Stimulated activated CD4-positive, alpha-beta T cell treated with anti-CD3 and anti-CD28 coated beads, Interleukin-1b, Interleukin-23, amount 100 ng/mL, for 48 hours (primary cell): ENCODE results near the gene GMPS.
"Not testable (repeated sequence)": the region's sequence is repeated elsewhere in the genome, so short reads cannot be mapped to it uniquely, and the experiment has no call there.

Experiments used
- DNase-seq: peaks from one replicate; pipeline ENCODE4 v3.0.0-alpha.2; 2020

The GMPS gene

DNA sequence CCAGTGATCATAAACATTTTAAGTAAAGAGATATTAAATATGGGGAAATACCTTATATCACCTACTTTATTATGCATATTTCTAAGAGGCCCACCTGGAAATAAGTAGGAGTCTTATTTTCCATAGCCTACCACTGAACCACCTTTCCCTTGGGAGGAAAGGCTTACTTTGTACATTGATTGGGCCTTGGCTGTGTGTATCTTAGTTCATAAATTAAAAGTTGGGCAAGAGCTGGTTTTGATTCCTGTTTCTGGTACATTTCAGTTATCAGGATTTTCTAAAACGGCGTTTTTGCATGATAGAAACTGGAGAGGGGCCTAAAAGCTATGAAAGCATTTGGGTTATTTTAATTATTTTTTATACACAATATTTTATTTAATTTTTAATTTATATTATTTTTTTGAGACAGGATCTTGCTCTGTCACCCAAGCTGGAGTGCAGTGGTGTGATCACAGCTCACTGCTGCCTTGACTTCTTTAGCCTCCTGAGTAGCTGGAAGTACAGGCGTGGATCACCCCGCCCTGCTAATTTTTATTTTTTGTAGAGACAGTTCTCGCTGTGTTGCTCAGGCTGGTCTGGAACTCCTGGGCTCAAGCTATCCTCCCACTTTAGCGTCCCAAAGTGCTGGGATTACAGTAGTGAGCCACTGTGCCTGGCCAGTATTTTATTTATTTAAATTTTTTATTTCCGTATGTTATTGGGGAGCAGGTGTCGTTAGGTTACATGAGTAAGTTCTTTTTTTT, 2.6 kb downstream of the GMPS start:
- DNase-seq, result no peak

DNA sequence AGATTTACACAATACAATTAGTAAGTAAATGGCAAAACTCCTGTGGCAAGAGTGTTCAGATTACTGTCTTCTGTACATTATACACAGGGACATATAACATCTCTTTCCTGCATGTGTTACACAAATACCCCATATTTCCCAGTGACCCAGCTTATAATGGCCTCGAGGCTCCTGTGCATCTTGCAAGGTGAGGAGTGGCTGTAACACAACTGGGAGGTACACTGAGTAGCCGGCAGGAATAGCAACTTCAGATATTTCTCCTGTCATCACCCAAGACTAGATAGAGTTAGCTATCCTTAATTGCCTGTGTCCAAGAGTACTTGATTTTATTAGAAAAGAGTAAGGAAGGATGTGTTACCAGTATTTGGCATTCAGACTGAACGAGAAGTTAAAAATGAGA, 5.6 kb downstream of the GMPS start:
- DNase-seq, result no peak

DNA sequence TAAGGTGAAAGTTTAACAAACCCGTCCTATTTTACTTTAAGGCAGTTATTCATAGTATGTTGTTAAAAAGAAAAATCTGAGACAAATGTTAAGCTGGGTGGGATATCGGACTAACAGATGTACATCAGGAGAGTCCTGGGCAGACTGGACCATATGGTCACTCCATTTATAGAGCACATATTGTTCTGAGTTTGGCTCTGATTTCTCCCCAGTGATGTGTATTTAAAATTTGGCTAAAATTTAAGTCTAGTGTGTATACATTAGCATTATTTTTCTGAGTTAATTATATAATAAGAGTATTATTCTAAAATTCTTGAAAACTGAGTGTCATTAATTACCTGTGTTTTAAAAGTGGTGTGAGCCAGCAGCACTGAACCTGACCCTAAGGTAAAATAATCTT, 6.1 kb downstream of the GMPS start:
- no peak for DNase-seq

DNA sequence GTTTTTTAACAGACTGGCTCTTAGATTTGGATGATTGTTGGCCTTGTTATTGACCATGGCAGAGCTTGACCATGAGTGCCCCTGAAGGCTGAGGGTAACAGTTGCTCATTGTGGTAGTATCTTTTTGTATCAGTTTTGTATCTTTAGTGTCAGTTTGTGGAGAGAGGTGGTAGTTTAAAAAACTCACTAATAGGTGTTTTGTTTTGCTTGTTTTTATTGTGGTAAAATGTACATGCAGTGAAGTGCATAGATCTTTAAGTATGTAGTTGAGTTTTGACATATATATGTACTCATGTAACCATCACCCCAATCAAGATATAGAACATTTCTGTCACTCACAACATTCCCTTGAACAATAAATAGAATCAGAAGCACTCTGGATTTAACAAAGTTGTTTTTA, 9.8 kb downstream of the GMPS start:
- no peak for DNase-seq

DNA sequence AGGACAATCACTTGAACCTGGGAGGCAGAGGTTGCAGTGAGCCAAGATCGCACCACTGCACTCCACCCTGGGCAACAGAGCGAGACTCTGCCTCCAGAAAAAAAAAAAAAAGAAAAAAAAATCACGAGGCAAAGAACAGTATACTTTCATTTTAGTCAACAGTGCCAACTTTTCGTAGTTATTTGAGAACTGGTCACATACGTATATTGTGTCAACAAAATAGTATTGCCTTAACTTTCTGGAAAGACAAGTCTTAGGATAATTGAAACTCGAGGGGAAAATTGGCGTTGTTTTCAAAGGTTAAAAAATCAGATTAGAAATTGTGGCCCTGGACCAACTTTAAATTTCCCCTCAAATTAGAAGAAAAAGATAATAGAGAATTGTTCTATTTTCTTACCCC, 13.8 kb downstream of the GMPS start:
- no peak for DNase-seq

DNA sequence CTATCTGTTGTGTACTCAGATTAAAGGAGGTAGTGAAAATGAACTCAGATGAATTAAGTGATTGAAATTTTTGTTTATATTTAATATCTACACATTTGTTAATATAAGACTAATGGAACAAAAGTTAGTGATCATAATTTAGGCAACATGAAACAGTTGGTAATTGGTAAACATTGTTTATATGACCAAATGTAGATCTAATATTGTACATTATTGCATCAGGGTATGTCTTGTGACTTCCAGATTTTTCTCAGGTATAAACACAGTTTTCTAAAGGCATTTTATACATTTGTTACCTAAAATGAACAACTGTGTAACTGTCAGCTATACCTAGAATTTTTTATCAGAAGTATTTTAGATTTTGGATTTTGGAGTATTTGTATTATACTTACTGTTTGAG, 14.8 kb downstream of the GMPS start:
- no peak for DNase-seq

DNA sequence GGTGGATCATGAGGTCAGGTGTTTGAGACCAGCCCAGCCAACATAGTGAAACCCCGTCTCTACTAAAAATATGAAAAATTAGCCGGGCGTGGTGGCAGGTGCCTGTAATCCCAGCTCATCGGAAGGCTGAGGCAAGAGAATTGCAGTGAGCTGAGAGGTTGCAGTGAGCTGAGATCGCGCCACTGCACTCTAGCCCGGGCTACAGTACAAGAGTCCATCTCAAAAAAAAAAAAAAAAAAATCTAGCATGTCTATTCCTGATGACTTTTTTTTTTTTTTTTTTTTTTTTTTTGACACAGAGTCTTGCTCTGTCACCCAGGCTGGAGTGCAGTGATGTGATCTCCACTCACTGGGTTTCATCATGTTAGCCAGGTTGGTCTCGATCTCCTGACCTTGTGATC, 15.9 kb downstream of the GMPS start:
- DNase-seq, result not testable (repeated sequence)

DNA sequence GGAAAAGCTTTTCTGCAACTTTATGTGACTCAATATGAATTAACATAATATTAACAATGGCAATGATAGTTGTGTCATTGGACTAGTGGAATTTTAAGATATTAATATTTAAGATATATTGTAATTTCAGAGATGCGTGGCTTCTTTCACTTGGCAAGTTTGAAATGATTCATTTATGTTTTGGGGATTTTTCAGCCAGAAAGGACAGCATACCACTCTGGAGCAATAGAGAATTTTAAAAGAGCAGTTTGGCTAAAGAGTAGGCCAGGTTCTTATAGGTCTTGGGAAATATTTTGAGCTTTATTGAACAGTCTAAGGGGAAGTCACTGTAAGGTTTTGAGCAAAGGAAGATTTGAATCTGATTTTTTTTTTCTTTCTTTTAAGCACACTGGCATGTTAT, 16.5 kb downstream of the GMPS start:
- no peak for DNase-seq

DNA sequence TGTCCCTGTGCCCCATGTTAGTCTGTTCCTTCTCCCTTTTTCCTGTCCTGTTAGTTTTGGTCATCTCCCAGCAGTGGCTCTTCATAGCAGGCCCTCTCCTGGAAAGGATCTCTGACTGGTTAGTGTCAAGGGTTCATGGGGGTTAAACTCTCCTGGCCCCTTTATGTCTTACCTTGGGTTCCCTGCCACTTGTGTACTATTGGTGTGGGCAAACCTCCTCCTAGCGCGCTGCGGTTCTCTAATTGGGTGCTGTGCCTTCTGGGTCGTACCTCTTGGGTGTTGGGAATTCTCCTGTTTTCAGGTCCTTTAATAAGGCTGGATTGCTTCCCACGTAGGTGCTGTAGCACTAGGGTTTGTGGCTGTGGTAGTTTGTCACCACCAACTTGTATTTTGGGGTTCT, 18.8 kb downstream of the GMPS start:
- DNase-seq, result no peak

DNA sequence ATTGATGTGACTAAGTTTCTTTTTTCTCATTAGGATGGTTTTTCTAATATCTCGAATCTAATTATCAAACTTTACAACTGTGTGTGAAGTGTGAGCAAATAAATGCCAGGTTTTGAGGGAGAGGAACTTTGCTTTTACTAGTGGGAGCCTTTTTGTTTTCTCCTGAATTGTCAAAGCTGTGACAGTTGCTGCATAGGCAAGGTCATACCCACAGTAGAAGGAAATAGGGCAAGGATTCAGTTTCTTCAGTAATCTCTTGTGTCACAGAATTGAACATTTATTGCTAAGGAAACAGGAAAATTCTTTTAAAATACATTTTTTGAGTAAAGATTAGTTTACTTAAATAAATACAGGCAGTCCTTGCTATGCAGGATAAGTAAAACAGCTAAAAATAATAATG, 19.5 kb downstream of the GMPS start:
- DNase-seq, result no peak

DNA sequence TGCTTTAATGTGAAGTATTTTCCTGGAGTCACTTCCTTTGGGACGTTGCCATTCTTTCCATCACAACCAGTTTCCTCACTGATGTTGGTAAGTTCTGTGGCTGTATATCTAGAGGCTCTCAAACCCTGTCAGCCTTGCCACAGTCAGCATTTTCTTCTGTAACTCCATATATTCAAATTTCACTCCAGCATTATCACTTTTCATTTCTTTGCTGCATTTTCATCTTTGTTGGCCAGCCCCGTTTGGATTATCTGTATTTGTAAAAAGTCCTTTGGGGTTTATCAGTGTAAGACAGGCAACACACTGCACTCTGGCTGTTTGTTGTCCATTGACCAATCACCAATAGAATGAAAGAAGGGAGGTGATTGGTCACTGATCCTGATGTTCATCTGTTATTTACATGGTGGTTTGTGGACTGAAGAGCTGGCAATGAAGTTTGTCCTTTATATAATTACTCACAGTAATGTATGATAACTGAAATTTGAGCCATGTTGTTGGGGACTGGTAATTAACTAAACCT, 20.3 kb downstream of the GMPS start:
- no peak for DNase-seq

DNA sequence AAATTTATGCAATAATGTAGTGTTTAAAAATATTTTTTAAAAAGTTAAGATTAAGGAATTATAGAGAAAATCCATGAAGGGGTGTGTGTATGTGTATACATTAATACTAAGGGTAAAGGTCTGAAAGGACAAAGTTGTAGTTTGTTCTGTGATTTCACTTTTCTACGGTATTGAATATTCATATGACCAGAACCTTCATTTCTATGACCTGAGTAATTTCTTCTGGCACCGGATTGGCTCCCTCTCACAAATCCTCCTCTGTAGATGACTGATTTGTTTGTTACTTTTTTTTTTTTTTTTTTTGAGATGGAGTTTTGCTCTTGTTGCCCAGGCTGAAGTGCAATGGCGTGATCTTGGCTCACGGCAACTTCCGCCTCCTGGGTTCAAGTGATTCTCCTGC, 20.9 kb downstream of the GMPS start:
- no peak for DNase-seq

DNA sequence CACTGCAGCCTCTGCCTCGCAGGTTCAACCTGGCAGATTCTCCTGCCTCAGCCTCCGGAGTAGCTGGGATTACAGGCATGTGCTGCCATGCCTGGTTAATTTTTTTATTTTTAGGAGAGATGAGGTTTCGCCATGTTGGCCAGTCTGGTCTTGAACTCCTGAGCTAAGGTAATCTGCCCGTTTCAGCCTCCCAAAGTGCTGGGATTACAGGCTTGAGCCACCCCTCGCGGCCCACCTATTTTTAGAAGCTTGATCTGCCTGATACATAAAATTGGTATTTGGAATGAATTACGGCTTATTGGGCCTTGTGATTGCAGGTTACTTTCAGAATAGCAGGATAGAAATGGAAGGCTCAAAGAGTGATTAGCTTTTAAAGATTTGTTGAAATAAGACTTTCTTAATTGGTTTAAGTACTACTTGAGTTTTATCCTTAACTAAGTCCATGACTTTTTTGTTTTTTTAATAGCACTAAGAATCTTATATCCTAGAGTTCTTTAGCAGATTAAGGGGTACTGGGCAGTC, 25.0 kb downstream of the GMPS start:
- DNase-seq, result no peak

DNA sequence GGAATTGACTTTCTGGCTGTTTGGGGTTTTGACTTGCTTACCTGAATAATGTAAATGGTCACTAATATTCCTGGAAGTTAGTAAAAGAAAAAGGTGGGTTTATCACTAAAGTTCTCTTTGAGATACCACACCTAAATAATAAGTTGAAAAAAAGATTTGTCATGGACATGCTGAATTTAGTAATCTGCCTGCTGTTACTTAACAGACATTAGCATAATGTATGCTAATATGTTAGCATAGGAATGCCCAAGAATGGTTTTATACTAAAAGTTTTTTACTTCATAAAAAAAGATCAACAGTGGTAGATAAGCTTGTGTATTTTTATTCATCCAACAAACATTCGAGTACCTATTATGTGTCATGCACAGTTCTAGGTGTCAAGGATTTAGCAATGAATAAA, 36.5 kb downstream of the GMPS start:
- DNase-seq, result no peak

DNA sequence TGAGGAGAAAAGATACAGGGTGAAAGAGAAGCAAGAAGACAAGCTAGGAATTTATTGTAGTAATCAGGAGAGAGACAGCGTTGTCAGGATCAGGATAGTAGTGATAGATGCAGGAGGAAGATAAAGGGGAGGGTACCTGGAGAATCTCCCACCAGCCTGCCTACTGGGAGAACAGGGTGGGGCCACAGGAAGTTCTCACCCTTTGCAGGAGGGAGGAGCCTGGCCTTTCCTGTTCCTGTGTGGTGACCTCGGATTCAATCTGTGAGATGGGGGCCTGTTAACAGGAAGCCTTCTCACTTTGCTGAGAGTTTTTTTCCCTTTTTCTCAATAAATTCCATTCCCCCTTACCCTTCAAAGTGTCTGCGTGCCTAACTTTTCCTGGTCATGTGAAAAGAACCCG, 37.6 kb downstream of the GMPS start:
- no peak for DNase-seq

DNA sequence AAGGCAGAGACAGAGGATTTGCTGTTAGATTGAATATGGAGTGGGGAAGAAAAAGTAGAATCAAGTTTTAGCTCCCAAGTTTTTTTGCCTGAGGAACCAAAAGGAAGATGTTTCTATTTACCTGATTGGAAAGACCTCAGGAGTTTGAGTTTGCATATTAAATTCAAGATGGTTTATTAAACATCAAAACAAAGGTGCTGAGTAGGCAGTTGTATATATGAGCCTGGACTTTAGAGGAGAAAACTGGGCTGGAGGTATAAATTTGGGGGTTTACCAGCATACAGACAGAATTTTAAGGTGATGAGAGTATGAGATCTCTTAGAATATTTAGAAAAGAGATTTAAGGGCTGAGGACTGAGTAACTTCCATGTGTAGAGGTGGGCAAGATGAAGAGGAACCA, 38.2 kb downstream of the GMPS start:
- DNase-seq, result no peak

DNA sequence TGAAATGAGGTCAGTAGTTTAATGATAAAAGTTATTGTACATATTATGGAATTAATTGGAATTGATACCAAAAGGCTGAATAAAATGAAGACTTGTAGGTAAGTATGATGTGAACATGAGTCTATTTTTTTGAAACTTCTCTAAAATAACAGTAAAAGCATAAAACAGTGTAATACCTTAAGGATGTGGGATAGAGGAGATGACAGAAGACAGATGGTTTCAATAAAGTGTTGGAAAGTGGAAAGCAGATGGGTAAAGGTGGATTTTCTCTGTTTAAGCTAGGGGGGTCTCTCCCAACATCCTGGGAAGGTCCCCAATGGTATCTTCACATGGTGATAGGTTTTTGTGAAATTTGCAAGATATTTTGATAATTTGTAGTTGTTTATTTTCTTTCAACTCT, 41.6 kb downstream of the GMPS start:
- no peak for DNase-seq

DNA sequence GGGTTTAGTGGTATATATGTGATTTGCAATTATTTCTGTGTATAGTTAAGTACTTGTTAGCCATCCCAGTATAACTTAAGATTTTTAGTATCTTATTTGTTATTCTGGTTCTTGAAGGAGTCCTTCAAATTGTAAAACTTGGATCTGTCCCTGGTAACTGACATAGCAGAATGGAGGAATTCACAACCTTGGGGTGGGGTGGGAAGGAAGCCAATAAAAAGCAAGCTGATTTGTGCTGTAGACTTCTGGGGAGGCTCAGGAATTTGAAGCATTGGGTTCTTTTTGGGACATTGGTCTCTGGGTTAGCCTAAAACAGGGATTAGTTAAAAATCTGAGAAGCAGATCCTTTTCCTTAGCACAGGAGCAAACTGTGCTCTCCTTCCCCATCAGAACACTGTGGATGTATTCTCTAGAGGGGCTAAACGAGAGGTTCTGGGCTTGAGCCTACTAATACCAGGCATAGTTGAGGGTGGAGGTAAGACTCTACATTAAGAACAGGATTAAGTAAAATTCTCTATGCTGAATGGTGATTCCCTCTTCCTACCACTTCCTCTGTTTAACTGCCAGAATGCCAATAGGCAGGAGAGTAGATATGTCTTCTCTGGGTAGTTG, 42.2 kb downstream of the GMPS start:
- no peak for DNase-seq

DNA sequence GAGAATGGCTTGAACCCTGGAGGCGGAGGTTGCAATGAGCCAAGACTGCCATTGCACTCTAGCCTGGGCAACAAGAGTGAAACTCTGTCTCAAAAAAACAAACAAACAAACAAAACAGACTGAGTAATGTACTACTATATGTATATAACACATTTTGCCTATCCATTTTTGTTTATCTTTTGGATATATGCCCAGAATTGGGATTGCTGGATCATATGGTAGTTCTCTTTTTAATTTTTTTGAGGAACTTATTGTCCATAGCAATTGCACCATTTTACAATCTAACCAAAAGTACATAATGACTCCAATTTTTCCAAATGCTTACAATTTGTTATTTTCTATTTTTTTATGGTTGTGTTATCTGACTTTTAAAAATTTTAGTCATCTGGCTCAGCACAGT, 47.3 kb downstream of the GMPS start:
- no peak for DNase-seq

DNA sequence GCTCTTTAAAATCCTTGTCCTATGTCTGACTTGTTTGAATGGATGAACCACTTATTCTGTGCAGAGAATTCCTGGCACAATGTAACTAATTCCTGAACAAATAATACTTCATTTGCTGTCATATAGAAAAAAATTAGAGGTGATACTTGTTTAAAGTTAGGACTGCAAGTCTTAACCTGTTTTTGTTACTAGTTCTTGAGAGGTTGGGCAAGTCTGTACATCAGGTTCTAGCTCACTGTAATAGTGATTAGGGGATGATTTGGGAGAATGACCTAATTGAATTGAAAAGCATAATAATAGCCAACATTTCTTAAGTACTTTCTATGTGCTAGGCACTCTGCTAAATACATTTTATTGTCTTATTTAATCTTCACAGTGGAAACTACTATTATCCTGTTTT, 49.3 kb downstream of the GMPS start:
- DNase-seq, result no peak

DNA sequence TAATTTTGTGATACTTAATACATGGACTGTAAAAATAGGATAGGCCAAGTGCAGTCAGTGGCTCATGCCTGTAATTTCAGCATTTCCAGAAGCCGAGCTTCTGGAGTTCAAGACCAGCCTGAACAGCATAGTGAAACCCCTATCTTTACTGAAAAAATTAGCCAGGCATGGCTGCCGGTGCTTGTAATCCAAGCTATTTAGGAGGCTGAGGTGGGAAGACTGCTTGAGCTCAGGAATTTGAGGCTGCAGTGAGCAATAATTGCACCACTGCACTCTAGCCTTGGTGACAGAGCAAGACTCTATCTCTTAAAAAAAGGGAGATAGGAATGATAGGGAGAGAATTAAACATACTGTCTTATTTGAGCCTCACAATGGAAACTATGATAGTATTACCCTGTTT, 51.0 kb downstream of the GMPS start:
- no peak for DNase-seq

DNA sequence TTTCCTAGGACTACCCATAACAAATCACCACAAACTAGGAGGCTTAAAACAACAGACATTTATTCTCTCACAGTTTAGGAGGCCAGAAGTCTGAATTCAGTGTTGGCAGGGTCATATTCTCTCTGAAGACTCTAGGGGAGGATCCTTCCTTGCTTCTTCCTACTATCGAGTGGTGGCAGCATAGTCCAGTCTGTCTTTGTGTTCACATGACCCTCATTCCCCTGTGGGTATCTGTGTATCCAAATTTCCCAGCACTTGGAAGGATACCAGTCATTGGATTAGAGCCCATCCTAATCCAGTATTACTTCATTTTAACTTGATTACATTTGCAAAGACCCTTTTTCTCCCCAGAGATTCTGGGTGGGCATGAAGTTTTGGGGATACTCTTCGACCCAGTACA, 63.8 kb downstream of the GMPS start:
- DNase-seq, result no peak

DNA sequence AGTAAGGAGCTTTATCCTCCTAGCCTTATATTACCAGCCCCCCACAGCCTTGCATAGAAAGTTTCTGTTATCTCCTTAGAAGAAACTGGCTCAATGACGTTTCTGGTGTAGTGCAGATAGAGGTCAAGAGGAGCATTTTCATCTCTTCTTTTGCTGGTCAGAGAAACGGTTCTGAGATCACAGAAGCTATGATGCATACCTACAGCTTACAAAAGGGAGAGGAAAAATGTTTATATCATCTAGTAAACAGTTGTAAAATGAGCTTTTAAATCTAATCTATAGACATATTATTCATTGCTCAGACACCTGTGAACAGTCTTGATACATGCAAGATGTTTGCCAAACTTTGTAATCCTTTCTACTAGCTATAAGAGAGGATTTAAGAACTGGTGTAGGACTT, 68.0 kb downstream of the GMPS start:
- no peak for DNase-seq

DNA sequence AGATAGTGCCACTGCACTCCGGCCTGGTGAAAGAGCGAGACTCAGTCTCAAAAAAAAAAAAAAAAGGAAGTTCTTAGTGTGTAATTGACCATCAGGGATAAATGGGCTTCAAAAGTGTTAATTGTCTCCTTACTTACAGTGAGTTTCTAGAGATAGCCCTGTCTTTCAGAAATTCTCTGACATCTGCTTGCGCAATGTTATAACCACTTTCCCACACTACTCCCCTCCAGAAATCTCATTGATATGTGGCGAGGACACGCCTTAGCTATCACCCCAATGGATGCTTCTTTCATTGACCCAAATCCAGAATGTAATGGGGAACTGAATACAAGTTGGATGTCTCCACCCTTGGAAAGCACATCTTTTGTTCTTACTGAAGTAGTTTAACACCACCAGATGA, 70.9 kb downstream of the GMPS start:
- no peak for DNase-seq

DNA sequence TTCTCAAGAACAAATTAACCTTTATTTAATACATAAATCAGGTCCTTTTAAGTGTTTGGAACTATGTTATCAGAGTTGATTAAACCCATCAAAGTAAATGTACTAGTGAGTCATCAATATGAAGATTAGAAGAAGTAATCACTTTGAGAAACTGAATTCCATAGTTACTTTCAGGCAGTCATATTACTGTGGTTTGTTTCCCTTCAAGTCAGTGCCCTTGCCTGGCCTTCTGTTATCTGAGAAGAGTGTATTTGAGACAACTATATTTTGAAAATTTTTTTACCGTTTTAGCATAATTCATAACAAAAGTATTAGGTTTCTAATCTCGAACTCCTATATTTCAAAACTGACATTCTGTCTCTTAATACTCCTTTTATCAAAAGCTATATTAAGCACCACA, 73.6 kb downstream of the GMPS start:
- DNase-seq, result no peak
